NCI-H2196 treated with DMSO at 0.1 percent for 48 hours (cell line): ENCODE results near the gene EDC4.
"Not testable (repeated sequence)": the region's sequence is repeated elsewhere in the genome, so short reads cannot be mapped to it uniquely, and the experiment has no call there.

ENCODE experiments used
- DNase-seq: peaks from one replicate; lab custom pipeline; 2025; ENCODE audit not compliant: unreplicated experiment; lab: John Stamatoyannopoulos, UW

The EDC4 gene

GRCh38 chr16:67846320-67847063, 26.4 kb upstream of the EDC4 start, which contains the start of gene NUTF2:
Gene NUTF2 (plus strand): TSS chr16:67846933. CDS start chr16:67865131, 18,198 bp downstream.
- peak; percentile 71 for DNase-seq

- no peak for DNase-seq
These were observed 25.6 kb upstream of the EDC4 start, which contains the start of gene CENPT for GRCh38 chr16:67847064-67847861. Gene CENPT (minus strand): TSS chr16:67847693. CDS start chr16:67833859, 13,834 bp downstream.

GRCh38 chr16:67848118-67848517, 24.7 kb upstream of the EDC4 start:
- DNase-seq = no peak

- no peak for DNase-seq
These were observed 19.2 kb upstream of the EDC4 start for GRCh38 chr16:67853670-67854069.

- no peak for DNase-seq
These were observed 17.1 kb upstream of the EDC4 start for GRCh38 chr16:67855789-67856188.

GRCh38 chr16:67856927-67857546, 15.8 kb upstream of the EDC4 start:
- DNase-seq = no peak

GRCh38 chr16:67857547-67858233, 15.2 kb upstream of the EDC4 start:
- DNase-seq = peak; percentile 42

GRCh38 chr16:67858500-67858899, 14.4 kb upstream of the EDC4 start:
- DNase-seq = no peak

- no peak for DNase-seq
These were observed 12.1 kb upstream of the EDC4 start for GRCh38 chr16:67860589-67861398.

- no peak for DNase-seq
These were observed 11.0 kb upstream of the EDC4 start for GRCh38 chr16:67861877-67862276.

- DNase-seq = no peak
These were observed 9.9 kb upstream of the EDC4 start for GRCh38 chr16:67862623-67863583.

- not testable (repeated sequence) for DNase-seq
These were observed 8.8 kb upstream of the EDC4 start for GRCh38 chr16:67864044-67864443.

- DNase-seq = no peak
These were observed 8.3 kb upstream of the EDC4 start for GRCh38 chr16:67864594-67864993.

GRCh38 chr16:67865318-67865717, 7.5 kb upstream of the EDC4 start:
- DNase-seq = no peak

- DNase-seq = no peak
These were observed 4.6 kb upstream of the EDC4 start for GRCh38 chr16:67868290-67868689.

- no peak for DNase-seq
These were observed 3.2 kb upstream of the EDC4 start for GRCh38 chr16:67869653-67870052.

GRCh38 chr16:67871256-67871655, 1.6 kb upstream of the EDC4 start:
- DNase-seq = no peak

GRCh38 chr16:67872131-67872630, 671 bp upstream of the EDC4 start:
- no peak for DNase-seq
